Heart left ventricle (tissue), 13 donors: ENCODE measurements around the gene DLGAP1.

Source experiments
- POLR2A ChIP-seq, 2 donors: fragments of 450-650 bp; IDR thresholded peaks; one replicate each; pipeline ENCODE4 v1.6.1; 2017; ENCODE audit warnings: antibody characterized with exemption in 2 of 2, mild to moderate bottlenecking in 2 of 2, moderate library complexity in 2 of 2
- TF ChIP-seq, protein P1 (sequence below), 12 donors: fragments of 200-600 bp; sonication (generic) in 4 of 12; IDR thresholded peaks; one replicate each; pipeline versions ENCODE4 v1.5.0 to v1.8.0; 2018 to 2022; ENCODE audit warnings: antibody characterized with exemption in 12 of 12, mild to moderate bottlenecking in 5 of 12
- donor health status: ischemic (EF 13 %, LVEDD 7.1; RV severe dilation, severe dysfunction).
- donor health status: DM: no; HTN: yes; CAD: no.
- donor health status: DM: no; HTN: no; CAD: no.
- donor health status: ischemic (EF 25% LVEDD 6.9; RV normal size, moderate dysfunction).
- donor health status: ischemic (EF 25% LVEDD 5.7; RV mildly dilated, moderate dysfunction).
- donor health status: ischemic (EF 35%, LVEDD 5.7; RV mildly dilated, moderate dysfunction).
- donor health status: nonischemic (EF 11% LVEDD 7.7; RV severe dilation, severe dysfunction).
- donor health status: DM: yes; HTN: yes; CAD: no.
- donor health status: PGD.
- donor health status: ischemic (EF 29% LVEDD 5.4; RV normal size, mild dysfunction).
- donor health status: nonischemic (EF 23%, LVEDD 6.1; RV moderate dilation, normal function).

DNA sequence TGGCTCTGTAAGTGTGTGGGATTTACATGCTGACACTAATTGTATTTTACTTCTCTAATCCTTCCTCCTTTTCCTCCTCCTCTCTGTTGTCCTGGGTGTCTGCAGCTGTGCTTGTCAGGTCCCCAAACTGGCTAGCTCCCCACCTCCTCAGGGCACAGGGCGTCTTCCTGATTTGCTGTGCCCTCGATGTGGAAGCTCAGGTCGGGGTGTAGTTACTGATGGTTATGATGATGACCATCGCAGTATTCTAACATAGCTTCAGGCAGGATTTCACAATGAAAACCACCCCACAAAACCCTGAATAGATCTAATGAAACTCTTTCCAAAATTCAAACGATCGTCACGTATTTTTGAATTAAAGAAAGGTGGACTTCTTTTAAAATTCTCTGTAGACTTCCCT lies 576.7 kb downstream of the DLGAP1 start:
- TF ChIP-seq, protein P1, sequence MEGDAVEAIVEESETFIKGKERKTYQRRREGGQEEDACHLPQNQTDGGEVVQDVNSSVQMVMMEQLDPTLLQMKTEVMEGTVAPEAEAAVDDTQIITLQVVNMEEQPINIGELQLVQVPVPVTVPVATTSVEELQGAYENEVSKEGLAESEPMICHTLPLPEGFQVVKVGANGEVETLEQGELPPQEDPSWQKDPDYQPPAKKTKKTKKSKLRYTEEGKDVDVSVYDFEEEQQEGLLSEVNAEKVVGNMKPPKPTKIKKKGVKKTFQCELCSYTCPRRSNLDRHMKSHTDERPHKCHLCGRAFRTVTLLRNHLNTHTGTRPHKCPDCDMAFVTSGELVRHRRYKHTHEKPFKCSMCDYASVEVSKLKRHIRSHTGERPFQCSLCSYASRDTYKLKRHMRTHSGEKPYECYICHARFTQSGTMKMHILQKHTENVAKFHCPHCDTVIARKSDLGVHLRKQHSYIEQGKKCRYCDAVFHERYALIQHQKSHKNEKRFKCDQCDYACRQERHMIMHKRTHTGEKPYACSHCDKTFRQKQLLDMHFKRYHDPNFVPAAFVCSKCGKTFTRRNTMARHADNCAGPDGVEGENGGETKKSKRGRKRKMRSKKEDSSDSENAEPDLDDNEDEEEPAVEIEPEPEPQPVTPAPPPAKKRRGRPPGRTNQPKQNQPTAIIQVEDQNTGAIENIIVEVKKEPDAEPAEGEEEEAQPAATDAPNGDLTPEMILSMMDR (IDR thresholded peaks at IDR 0.05) = no peak
- TF ChIP-seq POLR2A (IDR thresholded peaks at IDR 0.05) = no peak
